Measurements from ENCODE around the gene LRTM2. TPM values are rescaled to one million over a fixed set of nuclear protein-coding genes. Genes with fewer than 3 reads are reported as not detected.

LRTM2 gene
- total RNA-seq, 1 experiment from 2014 or later: not detected

DNA sequence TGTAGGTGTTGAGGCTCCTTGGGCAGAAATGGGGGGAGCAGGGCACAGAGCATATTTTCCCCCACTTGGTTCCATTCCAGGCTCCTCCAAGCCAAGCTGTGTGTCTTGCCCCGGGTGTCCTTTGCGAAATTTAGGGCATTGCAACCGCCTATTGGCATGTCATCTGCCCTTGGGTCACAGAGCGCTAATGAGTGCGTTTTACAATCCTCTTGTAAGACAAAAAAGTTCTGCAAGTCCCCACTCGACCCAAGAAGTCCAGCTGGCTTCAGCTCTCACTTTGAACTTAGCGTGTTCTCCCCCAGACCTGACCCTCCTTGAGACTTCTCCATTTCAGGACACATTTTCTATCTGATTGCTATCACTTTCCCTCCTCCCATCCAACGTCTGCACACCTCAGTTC is 6.1 kb upstream of the LRTM2 start:
- POLR2A ChIA-PET: no interaction called here
- Mint-ChIP-seq H3K36me3 (ENCODE audit: insufficient read depth, unreplicated experiment) (no peaks in the 10 kb centered on the region), H3K27ac (ENCODE audit: unreplicated experiment) (no peak overlapping the region), H3K4me1 (ENCODE audit: low read depth, unreplicated experiment) (peaks cover 13% of the 10 kb centered on the region), H3K9me3 (ENCODE audit: unreplicated experiment) (no peaks in the 10 kb centered on the region), H3K27me3 (ENCODE audit: insufficient read depth, unreplicated experiment) (peaks cover 4% of the 10 kb centered on the region), H3K4me3 (ENCODE audit: unreplicated experiment) (no peak overlapping the region)
- no TSS peak for BruUV-seq (replicated peaks)
- intact Hi-C loops (cut with micrococcal nuclease; ENCODE audit: unreplicated experiment): no loop called here
- Histone ChIP-seq H3K27me3 (replicated peaks; ENCODE audit: control insufficient read depth, insufficient read depth, low read length) (no peaks in the 10 kb centered on the region), H3K9me3 (no peaks in the 10 kb centered on the region), H3K4me3 (ENCODE audit: low read depth, low read length) (no peak overlapping the region), H3K36me3 (ENCODE audit: control insufficient read depth, insufficient read depth, low read length) (no peaks in the 10 kb centered on the region), H3K4me1 (peaks cover 26% of the 10 kb centered on the region)
- CTCF ChIA-PET: no interaction called here
- TF ChIP-seq, protein P1, sequence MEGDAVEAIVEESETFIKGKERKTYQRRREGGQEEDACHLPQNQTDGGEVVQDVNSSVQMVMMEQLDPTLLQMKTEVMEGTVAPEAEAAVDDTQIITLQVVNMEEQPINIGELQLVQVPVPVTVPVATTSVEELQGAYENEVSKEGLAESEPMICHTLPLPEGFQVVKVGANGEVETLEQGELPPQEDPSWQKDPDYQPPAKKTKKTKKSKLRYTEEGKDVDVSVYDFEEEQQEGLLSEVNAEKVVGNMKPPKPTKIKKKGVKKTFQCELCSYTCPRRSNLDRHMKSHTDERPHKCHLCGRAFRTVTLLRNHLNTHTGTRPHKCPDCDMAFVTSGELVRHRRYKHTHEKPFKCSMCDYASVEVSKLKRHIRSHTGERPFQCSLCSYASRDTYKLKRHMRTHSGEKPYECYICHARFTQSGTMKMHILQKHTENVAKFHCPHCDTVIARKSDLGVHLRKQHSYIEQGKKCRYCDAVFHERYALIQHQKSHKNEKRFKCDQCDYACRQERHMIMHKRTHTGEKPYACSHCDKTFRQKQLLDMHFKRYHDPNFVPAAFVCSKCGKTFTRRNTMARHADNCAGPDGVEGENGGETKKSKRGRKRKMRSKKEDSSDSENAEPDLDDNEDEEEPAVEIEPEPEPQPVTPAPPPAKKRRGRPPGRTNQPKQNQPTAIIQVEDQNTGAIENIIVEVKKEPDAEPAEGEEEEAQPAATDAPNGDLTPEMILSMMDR (IDR thresholded peaks at IDR 0.05; ENCODE audit: insufficient read depth in 1 of 2, low read depth in 1 of 2, low read length in 1 of 2, severe bottlenecking in 1 of 2, unreplicated experiment in 1 of 2): no peak
- no peak for DNase-seq

- intact Hi-C loops (cut with micrococcal nuclease; ENCODE audit: unreplicated experiment): no loop called here
- H3K36me3 ChIP-seq (ENCODE audit: control insufficient read depth, insufficient read depth, low read length): no peaks in the 10 kb centered on the region
- TF ChIP-seq, protein P1 (IDR thresholded peaks at IDR 0.05; ENCODE audit: insufficient read depth in 1 of 2, low read depth in 1 of 2, low read length in 1 of 2, severe bottlenecking in 1 of 2, unreplicated experiment in 1 of 2): no peak
- H3K4me3 Mint-ChIP-seq (ENCODE audit: unreplicated experiment): no peak overlapping the region
- H3K4me1 ChIP-seq: peaks cover 26% of the 10 kb centered on the region
- no peaks in the 10 kb centered on the region for H3K9me3 ChIP-seq
- no peak overlapping the region for H3K27ac Mint-ChIP-seq (ENCODE audit: unreplicated experiment)
- CTCF ChIA-PET: no interaction called here
- peaks cover 5% of the 10 kb centered on the region for H3K27me3 Mint-ChIP-seq (ENCODE audit: insufficient read depth, unreplicated experiment)
- POLR2A ChIA-PET: no interaction called here
- peaks cover 13% of the 10 kb centered on the region for H3K4me1 Mint-ChIP-seq (ENCODE audit: low read depth, unreplicated experiment)
- H3K4me3 ChIP-seq (ENCODE audit: low read depth, low read length): no peak overlapping the region
- no peaks in the 10 kb centered on the region for H3K27me3 ChIP-seq (replicated peaks; ENCODE audit: control insufficient read depth, insufficient read depth, low read length)
- no peaks in the 10 kb centered on the region for H3K9me3 Mint-ChIP-seq (ENCODE audit: unreplicated experiment)
- no TSS peak for BruUV-seq (replicated peaks)
- H3K36me3 Mint-ChIP-seq (ENCODE audit: insufficient read depth, unreplicated experiment): no peaks in the 10 kb centered on the region
- no peak for DNase-seq
These were observed 5.3 kb upstream of the LRTM2 start for GRCh38 chr12:1815108-1815507.

- no peak for DNase-seq
- ChIA-PET CTCF (no interaction called here), POLR2A (interaction anchor here (0.5 kb wide), 1 partner anchor 156 kb away, joined by 3 read pairs; no protein-coding TSS in a partner anchor)
- Mint-ChIP-seq H3K27me3 (ENCODE audit: insufficient read depth, unreplicated experiment) (peaks cover 11% of the 10 kb centered on the region), H3K4me3 (ENCODE audit: unreplicated experiment) (no peak overlapping the region), H3K4me1 (ENCODE audit: low read depth, unreplicated experiment) (peaks cover 13% of the 10 kb centered on the region), H3K36me3 (ENCODE audit: insufficient read depth, unreplicated experiment) (peaks cover 4% of the 10 kb centered on the region), H3K27ac (ENCODE audit: unreplicated experiment) (no peak overlapping the region), H3K9me3 (ENCODE audit: unreplicated experiment) (no peaks in the 10 kb centered on the region)
- TF ChIP-seq, protein P1 (IDR thresholded peaks at IDR 0.05; ENCODE audit: insufficient read depth in 1 of 2, low read depth in 1 of 2, low read length in 1 of 2, severe bottlenecking in 1 of 2, unreplicated experiment in 1 of 2): no peak
- Histone ChIP-seq H3K36me3 (ENCODE audit: control insufficient read depth, insufficient read depth, low read length) (no peaks in the 10 kb centered on the region), H3K4me3 (ENCODE audit: low read depth, low read length) (no peak overlapping the region), H3K9me3 (no peaks in the 10 kb centered on the region), H3K27me3 (replicated peaks; ENCODE audit: control insufficient read depth, insufficient read depth, low read length) (no peaks in the 10 kb centered on the region), H3K4me1 (peaks cover 26% of the 10 kb centered on the region)
- intact Hi-C loops (cut with micrococcal nuclease; ENCODE audit: unreplicated experiment): no loop called here
- no TSS peak for BruUV-seq (replicated peaks)
These were observed 4.3 kb upstream of the LRTM2 start for GRCh38 chr12:1815814-1816729.
